GM12891 (cell line): ENCODE results near the gene USP10. TPM values are rescaled to one million over a fixed set of nuclear protein-coding genes. Genes with fewer than 3 reads are reported as not detected.

Source experiments
- DNase-seq: peaks from one replicate; pipeline ENCODE4 v3.0.0; 2011; ENCODE audit warnings: low spot score; ENCODE audit not compliant: insufficient read length
- FAIRE-seq: peaks from 2 replicates; lab custom pipeline; 2011; peaks lifted over from hg19 to GRCh38; lab: Jason Lieb, UNC
- PAX5 ChIP-seq: IDR thresholded peaks from 2 replicates; pipeline ENCODE4 v1.6.1; 2011; ENCODE audit warnings: low read length, moderate library complexity, mild to moderate bottlenecking; ENCODE audit not compliant: insufficient read depth, severe bottlenecking
- POLR2A ChIP-seq: IDR thresholded peaks from 2 replicates; pipeline ENCODE4 v1.6.1; 2011; ENCODE audit warnings: low read depth, low read length, control low read depth
- POLR2AphosphoS5 ChIP-seq: IDR thresholded peaks from 2 replicates; pipeline ENCODE4 v1.6.1; 2011; ENCODE audit warnings: low read depth, low read length, control low read depth
- POU2F2 ChIP-seq: IDR thresholded peaks from 2 replicates; pipeline ENCODE4 v1.6.1; 2011; ENCODE audit warnings: low read depth, mild to moderate bottlenecking, control low read depth, low read length, moderate library complexity
- SPI1 ChIP-seq: IDR thresholded peaks from 2 replicates; pipeline ENCODE4 v1.6.1; 2011; ENCODE audit warnings: low read depth, low read length, control low read depth
- TAF1 ChIP-seq: IDR thresholded peaks from 2 replicates; pipeline ENCODE4 v1.6.1; 2011; ENCODE audit warnings: low read depth, low read length, control low read depth
- polyA plus RNA-seq: library from polyadenylated mRNA; unstranded; fragments of >200 nt; gene quantifications from one replicate; pipeline ENCODE4 v1.2.1, GENCODE V29; 2012; ENCODE audit warnings: low read depth, missing spikeins, inconsistent platforms; ENCODE audit not compliant: missing spikeins

USP10 gene
- 69.0 TPM for polyA plus RNA-seq

- TF ChIP-seq POLR2A = peak; percentile 66; the same call in 1 of the 2 replicates
- TF ChIP-seq POLR2AphosphoS5 = peak; percentile 51; the same call in 1 of the 2 replicates
- no peak for TF ChIP-seq POU2F2
- FAIRE-seq = peak; percentile 98
- peak; percentile 94 for DNase-seq
Measured at GRCh38 chr16:84699712-84700445, at the start of gene USP10. Gene USP10, plus strand, starts transcription at chr16:84700000. Its CDS starts 91 bp downstream, at chr16:84700091.

GRCh38 chr16:84650062-84650991 lies 49.5 kb upstream of the USP10 start:
- no peak for DNase-seq
- TF ChIP-seq SPI1 = no peak
- TF ChIP-seq POU2F2 = no peak
- TF ChIP-seq POLR2AphosphoS5 = no peak
- peak; percentile 79 for FAIRE-seq

GRCh38 chr16:84652566-84652965 lies 47.2 kb upstream of the USP10 start:
- FAIRE-seq (no peak), DNase-seq (no peak)
- TF ChIP-seq SPI1 = no peak
- TF ChIP-seq POLR2AphosphoS5 = no peak
- no peak for TF ChIP-seq POU2F2
- TF ChIP-seq POLR2A = no peak
- no peak for TF ChIP-seq PAX5
- TF ChIP-seq TAF1 = no peak

GRCh38 chr16:84654238-84654637 lies 45.6 kb upstream of the USP10 start:
- TF ChIP-seq TAF1 = no peak
- no peak for TF ChIP-seq SPI1
- no peak for TF ChIP-seq PAX5
- TF ChIP-seq POLR2A = no peak
- no peak for TF ChIP-seq POLR2AphosphoS5
- no peak for TF ChIP-seq POU2F2
- DNase-seq (no peak), FAIRE-seq (no peak)

- no peak for FAIRE-seq
- TF ChIP-seq POLR2AphosphoS5 = no peak
- TF ChIP-seq POU2F2 = no peak
- no peak for TF ChIP-seq PAX5
- TF ChIP-seq SPI1 = no peak
- TF ChIP-seq POLR2A = no peak
- TF ChIP-seq TAF1 = no peak
- no peak for DNase-seq
Measured at GRCh38 chr16:84654998-84655397, 44.8 kb upstream of the USP10 start.

- TF ChIP-seq PAX5 = no peak
- no peak for TF ChIP-seq POU2F2
- TF ChIP-seq SPI1 = no peak
- TF ChIP-seq TAF1 = no peak
- no peak for TF ChIP-seq POLR2A
- no peak for TF ChIP-seq POLR2AphosphoS5
- FAIRE-seq (no peak), DNase-seq (no peak)
Measured at GRCh38 chr16:84656649-84657048, 43.2 kb upstream of the USP10 start.

- DNase-seq (no peak), FAIRE-seq (no peak)
- no peak for TF ChIP-seq POLR2A
- TF ChIP-seq SPI1 = no peak
- no peak for TF ChIP-seq TAF1
- TF ChIP-seq PAX5 = no peak
- no peak for TF ChIP-seq POLR2AphosphoS5
- TF ChIP-seq POU2F2 = no peak
Measured at GRCh38 chr16:84657229-84657837, 42.5 kb upstream of the USP10 start.

- DNase-seq (no peak), FAIRE-seq (no peak)
- no peak for TF ChIP-seq POLR2A
- no peak for TF ChIP-seq POU2F2
- no peak for TF ChIP-seq SPI1
- TF ChIP-seq POLR2AphosphoS5 = no peak
- no peak for TF ChIP-seq PAX5
- TF ChIP-seq TAF1 = no peak
Measured at GRCh38 chr16:84658690-84659089, 41.1 kb upstream of the USP10 start.

- FAIRE-seq (no peak), DNase-seq (no peak)
- TF ChIP-seq PAX5 = no peak
- no peak for TF ChIP-seq SPI1
- no peak for TF ChIP-seq POLR2AphosphoS5
Measured at GRCh38 chr16:84659656-84660300, 40.0 kb upstream of the USP10 start.
